ENCODE data around the gene SEMA5B.

GRCh38 chr3:122961146-122961545 lies 66.4 kb downstream of the SEMA5B start:
- no peak for TF ChIP-seq GATA2 (IDR thresholded peaks at IDR 0.05; ENCODE audit: insufficient read depth, insufficient read length, low read depth, low read length)
- TF ChIP-seq POLR2AphosphoS5 (IDR thresholded peaks at IDR 0.05; ENCODE audit: insufficient read depth, low read depth, low read length) = no peak

Measured in endothelial cell of umbilical vein (primary cell).